Muscle of leg (tissue), 11 donors: Measurements from ENCODE around the gene FARP1. TPM values are rescaled to one million over a fixed set of nuclear protein-coding genes. Genes with fewer than 3 reads are reported as not detected.

ENCODE experiments used
- DNase-seq: peaks from one replicate; pipeline ENCODE4 v3.0.0; 2013
- H3K27ac ChIP-seq: one replicate; pipeline ENCODE4 v1.5.1; 2013; ENCODE audit warnings: mild to moderate bottlenecking, low read length, control low read depth
- H3K27me3 ChIP-seq: one replicate; pipeline ENCODE4 v1.6.1; 2013; ENCODE audit warnings: low read length; ENCODE audit not compliant: control insufficient read depth, insufficient read depth
- H3K36me3 ChIP-seq: one replicate; pipeline ENCODE4 v1.6.1; 2013; ENCODE audit warnings: low read length; ENCODE audit not compliant: control insufficient read depth, insufficient read depth
- H3K4me1 ChIP-seq: one replicate; pipeline ENCODE4 v1.6.1; 2013; ENCODE audit warnings: low read length; ENCODE audit not compliant: control insufficient read depth, insufficient read depth
- H3K4me3 ChIP-seq: one replicate; pipeline ENCODE4 v1.5.1; 2013; ENCODE audit warnings: low read length, control low read depth
- H3K9me3 ChIP-seq: replicated peaks from 2 replicates; pipeline ENCODE4 v1.6.1; 2013; ENCODE audit warnings: low read depth, low read length; ENCODE audit not compliant: control insufficient read depth
- WGBS: methylation state at CpG from one replicate; pipeline ENCODE4 v1.1.5; 2013; ENCODE audit warnings: missing lambda C conversion rate; ENCODE audit not compliant: insufficient coverage; 5-methylcytosine and 5-hydroxymethylcytosine counted together
- polyA plus RNA-seq, 8 donors: library from polyadenylated mRNA; unstranded; fragments of 120-200 nt; gene quantifications; one replicate each; pipeline versions ENCODE4 v1.2.1 to v1.2.3, GENCODE V29; 2013; ENCODE audit warnings: inconsistent platforms in 1 of 8, low replicate concordance in 1 of 8; ENCODE audit not compliant: insufficient read length in 8 of 8, insufficient read depth in 1 of 8
- total RNA-seq: library from RNA; stranded (reverse); fragments of 120-200 nt; gene quantifications from one replicate; pipeline ENCODE4 v1.2.4, GENCODE V29; 2013

FARP1 gene
- total and polyA plus RNA-seq, 9 donors, result 37.8 to 90.7 (median 74.3) TPM

DNA sequence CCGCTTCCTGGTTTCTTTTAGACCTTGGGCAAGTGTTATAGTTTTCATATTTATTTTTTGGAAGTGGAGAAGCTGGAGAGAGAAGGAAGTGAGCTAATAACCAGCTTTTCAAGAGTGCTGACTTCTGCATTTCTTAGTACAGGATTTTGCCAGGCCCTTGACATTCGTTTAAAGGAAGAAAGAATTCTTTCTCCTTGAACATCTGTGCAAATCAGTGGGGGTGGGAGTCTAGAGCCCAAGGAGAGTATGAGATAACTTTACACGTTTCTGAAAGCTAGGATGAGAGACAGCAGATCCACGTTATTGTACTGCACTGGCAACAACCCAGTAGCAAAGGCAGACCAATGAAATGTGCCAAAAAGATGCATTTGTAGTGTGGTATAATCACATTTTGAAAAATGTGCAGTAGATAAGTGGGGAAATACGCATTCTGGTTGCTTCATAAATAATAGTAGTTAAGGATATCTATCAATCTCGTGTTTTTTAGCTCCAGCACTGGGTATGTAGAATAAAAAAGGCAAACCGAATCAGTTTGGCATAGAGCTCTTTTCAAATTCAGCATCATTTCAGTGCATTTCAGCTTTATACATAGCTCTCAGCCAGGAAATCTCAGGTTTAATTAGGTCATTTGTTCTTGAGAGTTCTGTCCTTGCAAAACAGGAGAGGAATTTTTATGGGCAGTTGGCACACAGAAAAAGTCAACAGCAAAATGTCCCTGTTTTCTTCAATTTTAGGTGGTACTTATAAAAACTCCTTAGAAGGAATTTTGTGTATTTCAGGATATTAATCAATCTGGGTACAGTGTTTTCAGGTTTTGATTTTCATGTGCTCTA is 29.9 kb downstream of the FARP1 start:
- no peaks in the 10 kb centered on the region for H3K27me3 ChIP-seq
- H3K4me1 ChIP-seq, result peaks cover 28% of the 10 kb centered on the region
- peaks cover 3% of the 10 kb centered on the region for H3K36me3 ChIP-seq
- no peak overlapping the region for H3K4me3 ChIP-seq
- DNase-seq, result peak; percentile 69
- H3K27ac ChIP-seq, result peak overlapping the region; percentile 48
- no peaks in the 10 kb centered on the region for H3K9me3 ChIP-seq
- 0% methylated on average over 2 of the region's 7 CpGs for WGBS

DNA sequence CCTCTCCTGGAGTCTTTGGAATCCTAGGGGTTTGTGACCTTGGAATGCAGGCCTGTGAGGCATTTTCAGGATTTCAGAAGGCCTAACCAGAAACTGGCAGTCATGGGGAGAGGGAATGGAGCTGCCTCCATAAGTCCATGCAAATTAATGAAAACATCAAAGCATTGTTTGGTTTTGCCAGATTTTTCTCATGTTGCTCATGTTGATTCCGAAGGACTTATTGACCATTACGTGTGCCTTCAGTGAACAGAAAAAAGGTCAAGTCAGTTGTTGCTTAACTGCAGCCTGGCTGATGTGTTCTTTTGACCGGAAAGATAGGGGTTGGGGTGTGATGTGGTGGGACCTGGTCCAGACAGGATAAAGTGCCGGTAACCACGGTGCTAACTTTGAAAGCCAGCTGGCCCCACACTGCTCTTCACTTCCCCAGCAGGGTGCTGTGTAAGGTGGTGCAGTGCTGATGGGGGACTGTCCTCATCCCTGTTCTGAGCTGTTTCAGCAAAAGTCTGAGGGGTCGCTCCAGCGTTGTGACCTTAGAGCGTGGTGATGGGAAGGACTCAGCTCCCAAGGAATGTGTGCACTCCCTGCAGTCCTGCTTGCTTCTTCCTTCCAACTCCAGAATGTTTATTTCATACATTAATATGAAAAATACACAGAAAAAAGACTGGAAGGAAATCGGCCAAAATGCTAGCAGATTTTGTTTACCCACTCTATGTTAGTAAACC is 30.7 kb downstream of the FARP1 start:
- Histone ChIP-seq H3K4me3 (no peak overlapping the region), H3K9me3 (no peaks in the 10 kb centered on the region), H3K27me3 (no peaks in the 10 kb centered on the region), H3K27ac (no peak overlapping the region), H3K4me1 (peaks cover 28% of the 10 kb centered on the region), H3K36me3 (peaks cover 3% of the 10 kb centered on the region)
- no peak for DNase-seq
- WGBS, result 38% methylated on average over 3 of the region's 9 CpGs

DNA sequence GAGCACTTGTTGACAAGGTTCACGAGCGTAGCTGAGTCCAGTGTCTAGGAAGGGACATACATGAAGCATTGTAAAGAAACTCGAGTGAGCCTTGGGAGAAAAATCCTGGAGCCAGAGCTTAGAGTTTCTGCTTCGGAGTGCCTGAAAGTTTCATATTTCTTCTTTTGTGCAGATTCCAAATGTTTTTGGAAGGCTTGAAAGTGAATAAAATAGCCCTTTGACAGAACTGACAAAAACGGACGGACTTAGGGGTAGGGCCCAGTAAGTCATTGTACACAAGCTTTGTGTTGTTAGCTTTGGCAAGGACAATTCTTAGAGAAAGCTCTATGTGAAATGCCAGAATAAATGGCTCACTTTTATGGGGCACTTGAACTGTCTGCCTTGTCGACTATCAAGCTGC is 31.4 kb downstream of the FARP1 start:
- peaks cover 3% of the 10 kb centered on the region for H3K36me3 ChIP-seq
- H3K27ac ChIP-seq, result no peak overlapping the region
- no peak overlapping the region for H3K4me3 ChIP-seq
- H3K27me3 ChIP-seq, result no peaks in the 10 kb centered on the region
- peak; percentile 80 for DNase-seq
- H3K4me1 ChIP-seq, result peaks cover 28% of the 10 kb centered on the region
- WGBS, result 22% methylated on average over 4 of the region's 7 CpGs
- no peaks in the 10 kb centered on the region for H3K9me3 ChIP-seq

DNA sequence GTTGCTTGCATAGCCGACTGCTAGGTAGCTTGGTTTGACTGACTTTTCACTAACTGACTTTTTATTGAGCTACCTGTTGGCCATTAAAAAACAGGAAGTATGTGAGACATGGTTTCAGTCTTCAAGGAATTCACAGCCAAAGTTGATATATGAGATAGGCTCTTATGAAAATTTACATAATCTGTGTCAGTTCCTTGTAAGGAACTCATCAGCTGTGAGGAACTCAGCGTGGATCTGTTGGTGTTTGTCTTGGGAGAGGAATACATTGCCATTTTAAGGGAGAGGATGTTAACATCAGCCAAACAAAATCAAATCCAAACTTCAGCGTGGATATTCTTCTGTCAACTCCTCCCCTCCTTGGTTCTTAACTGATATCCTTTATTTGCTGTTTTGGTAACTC is 32.1 kb downstream of the FARP1 start:
- H3K27me3 ChIP-seq, result no peaks in the 10 kb centered on the region
- H3K4me3 ChIP-seq, result no peak overlapping the region
- no peak for DNase-seq
- 83% methylated on average over 1 of the region's 3 CpGs for WGBS
- peaks cover 3% of the 10 kb centered on the region for H3K36me3 ChIP-seq
- peaks cover under 1% of the 10 kb centered on the region for H3K9me3 ChIP-seq
- H3K27ac ChIP-seq, result no peak overlapping the region
- peaks cover 28% of the 10 kb centered on the region for H3K4me1 ChIP-seq

DNA sequence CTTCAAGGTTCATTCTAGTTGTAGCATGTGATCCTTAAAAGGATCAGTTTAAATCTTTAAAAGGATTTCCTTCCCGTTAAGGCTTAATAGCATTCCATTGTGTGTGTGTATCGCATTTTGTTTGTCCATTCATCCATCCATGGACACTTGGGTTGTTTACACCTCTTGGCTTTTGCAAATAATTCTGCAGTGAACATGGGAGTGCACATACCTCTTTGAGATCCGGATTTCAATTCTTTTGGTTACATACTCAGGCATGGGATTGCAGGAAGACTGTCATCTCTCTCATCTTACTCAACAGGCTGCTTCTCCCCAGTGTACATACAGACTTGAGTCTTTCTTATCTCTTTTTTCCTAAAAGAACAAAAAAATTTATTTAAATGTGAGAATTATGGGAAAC is 32.9 kb downstream of the FARP1 start:
- WGBS, result no CpG with 5 or more reads among the region's 3 CpGs
- DNase-seq, result no peak

DNA sequence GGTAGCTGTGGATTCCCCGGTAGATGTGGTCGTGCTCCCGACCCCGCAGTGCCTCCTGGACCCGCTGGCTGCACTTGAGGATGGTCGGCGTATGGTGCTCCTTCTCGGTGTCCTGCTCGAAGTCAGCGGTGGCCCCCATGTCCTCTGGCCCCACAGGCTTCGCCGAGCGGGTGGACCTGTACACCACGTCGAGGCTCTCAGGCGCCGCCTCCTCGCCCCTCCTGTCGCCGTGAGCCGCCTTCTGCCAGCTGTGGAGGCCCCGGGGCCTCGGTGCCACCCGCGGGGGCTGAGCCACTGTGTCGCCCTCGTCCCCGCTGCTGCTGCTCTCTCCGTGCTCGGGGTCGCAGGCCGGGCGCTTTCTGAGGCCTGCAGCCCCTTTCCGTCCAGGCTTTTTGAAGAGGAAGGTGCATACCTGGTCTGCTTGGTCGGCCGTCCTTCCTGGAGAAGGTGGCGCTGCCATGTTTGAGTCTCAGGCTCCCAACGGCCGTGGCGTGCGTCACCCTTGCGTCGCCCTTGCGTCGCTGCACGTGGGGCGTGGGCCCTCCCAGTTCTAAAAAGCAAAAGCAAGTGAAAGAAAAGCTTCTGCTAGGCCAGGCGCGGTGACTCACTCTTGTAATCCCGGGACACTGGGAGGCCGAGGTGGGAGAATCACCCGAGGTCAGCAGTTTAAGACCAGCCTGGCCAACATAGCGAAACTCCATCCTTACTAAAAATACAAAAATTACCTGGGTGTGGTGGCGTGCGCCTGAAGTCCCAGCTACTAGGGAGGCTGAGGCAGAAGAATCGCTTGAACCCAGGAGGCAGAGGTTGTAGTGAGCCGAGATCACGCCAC is 34.1 kb downstream of the FARP1 start, which contains the start of gene RNF113B:
TSS of gene RNF113B (minus strand) at position 493 of the 832 bp plus-strand sequence. CDS start at position 460, 33 bp downstream.
- H3K4me1 ChIP-seq, result peaks cover 20% of the 10 kb centered on the region
- peaks cover 3% of the 10 kb centered on the region for H3K36me3 ChIP-seq
- peaks cover 3% of the 10 kb centered on the region for H3K9me3 ChIP-seq
- 94% methylated on average over 52 of the region's 58 CpGs for WGBS
- no peak within 1 kb of the TSS for H3K27ac ChIP-seq
- H3K27me3 ChIP-seq, result no peaks in the 10 kb centered on the region
- no peak for DNase-seq
- no peak within 1 kb of the TSS for H3K4me3 ChIP-seq

More for the DNA sequence above, 32.9 kb downstream of the FARP1 start:
- H3K36me3 ChIP-seq, result peaks cover 3% of the 10 kb centered on the region
- H3K27ac ChIP-seq, result no peak overlapping the region
- H3K4me3 ChIP-seq, result no peak overlapping the region
- H3K4me1 ChIP-seq, result peaks cover 28% of the 10 kb centered on the region
- peaks cover 3% of the 10 kb centered on the region for H3K9me3 ChIP-seq
- no peaks in the 10 kb centered on the region for H3K27me3 ChIP-seq

DNA sequence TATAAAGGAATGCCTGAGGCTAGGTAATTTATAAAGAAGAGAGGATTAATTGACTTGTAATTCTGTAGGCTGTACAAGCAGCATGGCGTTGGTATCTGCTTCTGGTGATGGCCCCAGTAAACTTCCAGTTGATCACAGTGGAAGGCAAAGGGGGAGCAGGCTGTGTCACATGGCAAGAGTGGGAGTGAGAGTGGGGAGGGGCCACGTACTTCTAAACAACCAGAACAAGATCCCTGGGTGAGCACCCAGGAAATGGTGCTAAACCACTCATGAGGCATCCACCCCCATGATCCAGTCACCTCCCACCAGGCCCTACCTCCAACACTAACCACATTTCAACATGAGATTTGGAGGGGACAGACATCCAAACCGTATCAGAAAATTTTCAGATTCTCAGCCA is 37.2 kb downstream of the FARP1 start:
- no peaks in the 10 kb centered on the region for H3K4me1 ChIP-seq
- no peaks in the 10 kb centered on the region for H3K27me3 ChIP-seq
- H3K27ac ChIP-seq, result no peak overlapping the region
- peaks cover 3% of the 10 kb centered on the region for H3K9me3 ChIP-seq
- H3K36me3 ChIP-seq, result peaks cover 3% of the 10 kb centered on the region
- DNase-seq, result no peak
- 100% methylated on average over 1 of the region's 3 CpGs for WGBS
- H3K4me3 ChIP-seq, result no peak overlapping the region

DNA sequence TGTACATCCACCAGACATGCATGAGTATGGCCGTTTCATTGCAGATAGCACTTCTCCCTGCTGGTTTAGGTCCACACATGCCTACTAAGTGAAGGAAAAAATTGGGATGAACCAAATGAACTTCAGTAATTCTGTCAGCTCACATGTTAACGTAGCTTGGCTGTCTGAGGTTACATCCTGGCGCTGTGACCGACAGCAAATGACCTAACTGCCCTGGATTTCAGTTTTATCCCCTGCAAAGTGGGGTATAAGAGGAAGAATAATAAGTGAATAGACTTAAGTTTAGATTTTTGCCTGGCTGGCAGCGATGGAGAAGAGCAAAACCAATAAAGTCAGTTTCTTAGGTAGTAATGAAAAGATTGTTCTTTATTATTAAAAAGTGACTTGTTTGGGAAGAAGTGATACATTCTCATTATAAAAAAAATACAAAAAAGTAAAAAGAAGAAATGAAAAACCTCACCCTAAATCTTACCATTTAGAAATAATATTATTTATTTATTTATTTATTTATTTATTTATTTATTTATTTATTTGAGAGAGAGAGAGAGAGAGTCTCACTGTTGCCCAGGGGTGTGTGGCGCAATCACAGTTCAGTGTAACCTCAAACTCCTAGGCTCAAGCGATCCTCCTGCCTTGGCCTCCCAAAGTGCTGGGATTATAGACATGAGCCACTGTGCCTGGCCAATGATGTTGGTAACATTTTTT is 38.4 kb downstream of the FARP1 start:
- Histone ChIP-seq H3K27me3 (no peaks in the 10 kb centered on the region), H3K9me3 (peaks cover 3% of the 10 kb centered on the region), H3K36me3 (peaks cover 3% of the 10 kb centered on the region), H3K4me1 (no peaks in the 10 kb centered on the region), H3K27ac (no peak overlapping the region), H3K4me3 (no peak overlapping the region)
- no peak for DNase-seq
- 78% methylated on average over 7 of the region's 7 CpGs for WGBS

DNA sequence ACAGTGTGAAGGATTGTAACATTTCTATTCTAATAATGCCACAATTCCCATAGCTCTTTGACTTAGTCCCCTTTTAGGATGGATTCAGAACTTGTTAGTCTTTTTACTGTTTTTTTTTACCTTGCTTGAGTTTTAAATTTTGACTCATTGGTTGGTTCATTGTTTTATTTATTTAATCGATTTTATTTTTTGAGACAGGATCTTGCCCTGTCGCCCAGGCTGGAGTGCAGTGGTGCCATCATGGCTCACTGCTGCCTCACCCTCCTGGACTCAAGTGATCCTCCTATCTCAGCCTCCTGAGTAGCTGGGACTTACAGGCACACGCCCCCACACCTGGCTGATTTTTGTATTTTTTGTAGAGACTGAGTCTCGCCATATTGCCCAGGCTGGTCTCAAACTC is 39.3 kb downstream of the FARP1 start:
- no peak overlapping the region for H3K27ac ChIP-seq
- 100% methylated on average over 3 of the region's 4 CpGs for WGBS
- peaks cover 1% of the 10 kb centered on the region for H3K36me3 ChIP-seq
- no peak overlapping the region for H3K4me3 ChIP-seq
- no peaks in the 10 kb centered on the region for H3K27me3 ChIP-seq
- DNase-seq, result no peak
- no peaks in the 10 kb centered on the region for H3K4me1 ChIP-seq
- peaks cover 3% of the 10 kb centered on the region for H3K9me3 ChIP-seq
